CD4-positive, alpha-beta T cell (primary cell): ENCODE results near the gene AGAP1. TPM values are rescaled to one million over a fixed set of nuclear protein-coding genes. Genes with fewer than 3 reads are reported as not detected.

ENCODE experiments used
- ATAC-seq: fragments of 200-7000 bp; cut with Tn5 transposase; one replicate; pipeline ENCODE4 v1.10.0; 2022; ENCODE audit warnings: mild to moderate bottlenecking; ENCODE audit not compliant: poor library complexity
- CTCF ChIA-PET: fragments of 350-600 bp; sonication (Branson Sonifier 250); formaldehyde crosslinking; loops from one replicate; lab custom pipeline; 2021; ENCODE audit warnings: antibody characterized with exemption, inconsistent platforms; lab: Charles Lee
- POLR2A ChIA-PET: fragments of 350-600 bp; sonication (Branson Sonifier 250); formaldehyde crosslinking; loops from one replicate; lab custom pipeline; 2021; ENCODE audit warnings: antibody characterized with exemption, inconsistent platforms; lab: Charles Lee
- DNase-seq, 14 experiments: peaks; one replicate each; pipeline ENCODE4 v3.0.0-alpha.2; 2013 to 2020; ENCODE audit warnings: mixed read lengths in 2 of 14
- H3K27ac ChIP-seq, 2 donors: one replicate each; pipeline versions ENCODE4 v1.5.1 to v1.7.0; 2013; ENCODE audit warnings: low read length in 2 of 2, low read depth in 1 of 2, mild to moderate bottlenecking in 1 of 2
- H3K27me3 ChIP-seq, 2 experiments: 1 replicate in 1 of 2; 2 replicates in 1 of 2; pipeline versions ENCODE4 v1.6.1 to v1.7.0; 2013; ENCODE audit warnings: low read length in 2 of 2, control low read depth in 1 of 2, mild to moderate bottlenecking in 1 of 2, moderate library complexity in 1 of 2; ENCODE audit not compliant: insufficient read depth in 2 of 2, control insufficient read depth in 1 of 2
- H3K36me3 ChIP-seq: one replicate; pipeline ENCODE4 v1.6.1; 2013; ENCODE audit warnings: low read length, control low read depth; ENCODE audit not compliant: insufficient read depth
- H3K4me1 ChIP-seq: one replicate; pipeline ENCODE4 v1.6.1; 2013; ENCODE audit warnings: low read length, control low read depth; ENCODE audit not compliant: insufficient read depth
- H3K4me3 ChIP-seq: one replicate; pipeline ENCODE4 v1.5.1; 2013; ENCODE audit warnings: mild to moderate bottlenecking, low read length, moderate library complexity
- H3K9me3 ChIP-seq, 2 experiments: 1 replicate in 1 of 2; 2 replicates in 1 of 2; pipeline versions ENCODE4 v1.6.1 to v1.7.0; 2013; ENCODE audit warnings: low read length in 2 of 2, mild to moderate bottlenecking in 2 of 2, control low read depth in 1 of 2, moderate library complexity in 1 of 2; ENCODE audit not compliant: control insufficient read depth in 1 of 2, insufficient read depth in 1 of 2
- H3K27ac Mint-ChIP-seq: one replicate; pipeline ENCODE4 v1.8.0; 2020; ENCODE audit warnings: mixed read lengths
- H3K27me3 Mint-ChIP-seq: one replicate; pipeline ENCODE4 v1.8.0; 2021; ENCODE audit warnings: mixed read lengths
- H3K36me3 Mint-ChIP-seq: one replicate; pipeline ENCODE4 v1.8.0; 2021; ENCODE audit warnings: low read depth, mixed read lengths
- H3K4me1 Mint-ChIP-seq: one replicate; pipeline ENCODE4 v1.8.0; 2021; ENCODE audit warnings: low read depth, mixed read lengths
- H3K4me3 Mint-ChIP-seq: one replicate; pipeline ENCODE4 v1.8.0; 2020; ENCODE audit warnings: mild to moderate bottlenecking, mixed read lengths
- H3K9me3 Mint-ChIP-seq: one replicate; pipeline ENCODE4 v1.8.0; 2020; ENCODE audit warnings: mixed read lengths
- intact Hi-C, 2 experiments: fragments of 100-400 bp; cut with DNase I in 1 of 2; cut with micrococcal nuclease in 1 of 2; formaldehyde crosslinking; loops; one replicate each; pipeline versions ENCODE4 v1.15.1 to v1.9.0; 2023 to 2025; cut with DNase I, micrococcal nuclease
- total RNA-seq, 174 experiments: library from RNA in 2 of 174; stranded (reverse) in 2 of 174; gene quantifications; one replicate each; pipeline ENCODE4 v1.2.3 and lab custom pipeline; 2021 to 2026
- TF ChIP-seq, protein P1 (sequence below): fragments of 200-600 bp; IDR thresholded peaks from one replicate; pipeline ENCODE4 v1.8.0; 2022; ENCODE audit warnings: antibody characterized with exemption, mild to moderate bottlenecking

The AGAP1 gene
- total RNA-seq, 2 experiments from 2014 or later: 2.6 to 3.1 TPM

DNA sequence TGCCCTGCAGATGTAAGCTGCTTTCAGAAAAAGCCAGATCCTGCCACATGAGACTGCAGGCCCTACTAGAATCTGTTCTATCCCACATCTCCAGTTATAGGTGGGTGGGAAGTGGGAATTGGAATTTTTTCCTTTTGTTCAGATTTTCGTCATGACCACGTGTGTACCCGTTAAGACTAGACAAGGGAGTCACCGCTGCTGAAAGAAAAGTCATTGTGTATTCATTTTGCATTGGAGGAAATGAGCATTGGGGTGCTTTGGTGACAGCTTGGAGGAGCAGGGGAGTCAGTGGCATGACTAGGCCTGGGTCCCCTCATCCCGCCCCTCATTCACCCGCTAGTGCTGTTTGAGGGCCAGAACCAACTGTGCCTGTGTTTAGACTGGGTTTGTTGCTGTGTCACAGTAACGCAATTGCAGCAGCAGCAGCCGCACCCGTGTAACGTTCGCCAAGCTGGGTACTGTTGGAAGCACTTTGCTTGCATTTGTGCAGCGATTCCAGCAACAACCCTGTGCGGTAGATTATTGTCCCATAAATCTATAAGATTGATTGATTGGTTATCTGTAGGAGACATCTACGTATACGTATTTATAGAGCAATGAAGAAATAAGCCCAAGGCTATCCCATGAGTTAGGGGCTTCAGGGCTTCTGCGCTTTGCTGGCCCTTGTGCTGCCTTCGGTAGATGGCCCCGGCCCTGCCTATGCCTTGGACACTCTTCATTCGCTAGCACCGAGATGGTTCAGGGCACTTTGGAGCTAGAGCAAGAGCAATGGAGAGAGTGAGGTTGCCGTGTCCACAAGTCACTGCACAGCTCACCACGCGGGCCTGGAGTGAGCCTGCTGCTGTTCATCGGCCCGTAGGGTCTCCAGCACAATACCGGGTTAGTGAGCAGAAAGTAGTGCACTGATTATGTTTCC, 194.9 kb downstream of the AGAP1 start:
- H3K36me3 ChIP-seq: no peaks in the 10 kb centered on the region
- Mint-ChIP-seq H3K36me3 (no peaks in the 10 kb centered on the region), H3K9me3 (no peaks in the 10 kb centered on the region), H3K4me3 (no peak overlapping the region), H3K27me3 (peaks cover 10% of the 10 kb centered on the region), H3K27ac (no peak overlapping the region), H3K4me1 (no peaks in the 10 kb centered on the region)
- ChIA-PET CTCF (no interaction called here), POLR2A (no interaction called here)
- TF ChIP-seq, protein P1, sequence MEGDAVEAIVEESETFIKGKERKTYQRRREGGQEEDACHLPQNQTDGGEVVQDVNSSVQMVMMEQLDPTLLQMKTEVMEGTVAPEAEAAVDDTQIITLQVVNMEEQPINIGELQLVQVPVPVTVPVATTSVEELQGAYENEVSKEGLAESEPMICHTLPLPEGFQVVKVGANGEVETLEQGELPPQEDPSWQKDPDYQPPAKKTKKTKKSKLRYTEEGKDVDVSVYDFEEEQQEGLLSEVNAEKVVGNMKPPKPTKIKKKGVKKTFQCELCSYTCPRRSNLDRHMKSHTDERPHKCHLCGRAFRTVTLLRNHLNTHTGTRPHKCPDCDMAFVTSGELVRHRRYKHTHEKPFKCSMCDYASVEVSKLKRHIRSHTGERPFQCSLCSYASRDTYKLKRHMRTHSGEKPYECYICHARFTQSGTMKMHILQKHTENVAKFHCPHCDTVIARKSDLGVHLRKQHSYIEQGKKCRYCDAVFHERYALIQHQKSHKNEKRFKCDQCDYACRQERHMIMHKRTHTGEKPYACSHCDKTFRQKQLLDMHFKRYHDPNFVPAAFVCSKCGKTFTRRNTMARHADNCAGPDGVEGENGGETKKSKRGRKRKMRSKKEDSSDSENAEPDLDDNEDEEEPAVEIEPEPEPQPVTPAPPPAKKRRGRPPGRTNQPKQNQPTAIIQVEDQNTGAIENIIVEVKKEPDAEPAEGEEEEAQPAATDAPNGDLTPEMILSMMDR: no peak
- intact Hi-C loops: no loop called here
- DNase-seq (no peak), ATAC-seq (no peak)
- peaks cover 0 to 6% of the 10 kb centered on the region in 2 experiments for H3K9me3 ChIP-seq
- no peak overlapping the region for H3K27ac ChIP-seq
- H3K4me3 ChIP-seq: no peak overlapping the region
- H3K27me3 ChIP-seq: no peaks in the 10 kb centered on the region
- H3K4me1 ChIP-seq: peaks cover 6% of the 10 kb centered on the region

DNA sequence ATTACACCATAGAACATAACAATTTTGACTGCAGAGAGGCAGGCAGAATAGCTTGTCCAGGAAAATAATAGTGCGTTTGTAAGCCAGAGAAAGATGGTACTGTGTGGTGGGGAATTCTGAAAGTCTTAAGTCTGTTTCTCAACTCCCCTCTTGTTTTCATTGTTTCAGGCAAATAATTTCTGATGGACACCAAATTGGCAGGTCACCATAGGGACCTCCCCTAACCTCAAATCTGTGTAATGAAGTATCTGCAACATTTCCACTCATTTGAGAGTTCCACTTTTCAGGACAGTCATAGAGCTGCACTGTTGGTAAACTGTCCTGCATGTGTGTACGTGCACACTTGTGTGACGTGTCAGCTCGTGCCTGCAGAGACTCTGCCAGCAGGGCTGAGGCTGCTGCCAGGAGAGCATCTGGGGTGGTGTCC, 195.6 kb downstream of the AGAP1 start:
- Mint-ChIP-seq H3K27ac (no peak overlapping the region), H3K27me3 (peaks cover 10% of the 10 kb centered on the region), H3K36me3 (no peaks in the 10 kb centered on the region), H3K9me3 (no peaks in the 10 kb centered on the region), H3K4me3 (no peak overlapping the region), H3K4me1 (no peaks in the 10 kb centered on the region)
- ATAC-seq (no peak), DNase-seq (no peak)
- no peak overlapping the region for H3K27ac ChIP-seq
- intact Hi-C loops: no loop called here
- H3K9me3 ChIP-seq: peaks cover 0 to 6% of the 10 kb centered on the region in 2 experiments
- no peak overlapping the region for H3K4me3 ChIP-seq
- POLR2A ChIA-PET: no interaction called here
- CTCF ChIA-PET: no interaction called here
- no peaks in the 10 kb centered on the region for H3K36me3 ChIP-seq
- H3K4me1 ChIP-seq: peaks cover 6% of the 10 kb centered on the region
- TF ChIP-seq, protein P1: no peak
- H3K27me3 ChIP-seq: no peaks in the 10 kb centered on the region

DNA sequence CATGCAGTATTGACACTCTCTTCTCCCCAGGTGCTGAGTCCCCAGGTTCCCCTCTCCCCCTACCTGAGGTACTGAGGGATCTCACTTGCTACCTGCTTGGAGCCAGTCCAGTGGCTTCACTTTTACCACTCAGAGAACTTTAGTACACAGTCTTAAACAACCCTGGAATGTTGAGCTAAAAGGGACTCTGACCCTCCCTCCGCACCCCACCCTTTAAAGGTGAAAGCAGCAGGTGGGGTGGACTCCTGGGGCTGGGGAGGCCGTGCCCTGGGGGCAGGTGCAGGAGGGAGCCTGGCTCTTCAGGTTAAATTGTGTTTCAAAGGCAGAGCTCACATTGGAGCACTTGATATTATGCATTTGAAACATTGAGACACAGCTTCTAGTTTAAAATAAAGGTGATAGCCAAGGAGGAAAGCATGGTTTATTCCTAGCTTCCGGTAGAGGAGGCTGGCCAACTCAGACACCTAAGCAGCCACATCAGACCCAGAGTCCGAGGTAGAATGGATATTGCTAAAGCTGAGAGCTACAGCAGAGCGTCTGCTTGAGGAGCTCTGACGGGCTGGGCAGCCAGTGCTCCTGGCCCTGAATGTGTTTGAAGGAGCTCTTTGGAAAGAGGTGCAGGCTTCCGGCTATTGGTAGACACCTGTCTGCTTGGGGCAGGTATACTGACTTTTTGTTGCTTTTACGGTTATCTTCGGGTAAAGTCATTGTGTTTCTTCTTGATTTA, 196.4 kb downstream of the AGAP1 start:
- intact Hi-C loops: no loop called here
- Histone ChIP-seq H3K36me3 (no peaks in the 10 kb centered on the region), H3K27ac (no peak overlapping the region), H3K27me3 (no peaks in the 10 kb centered on the region), H3K9me3 (peaks cover 0 to 6% of the 10 kb centered on the region in 2 experiments), H3K4me3 (no peak overlapping the region), H3K4me1 (peaks cover 2% of the 10 kb centered on the region)
- TF ChIP-seq, protein P1: no peak
- H3K27me3 Mint-ChIP-seq: peaks cover 10% of the 10 kb centered on the region
- ATAC-seq: no peak
- no peak for DNase-seq
- no peaks in the 10 kb centered on the region for H3K9me3 Mint-ChIP-seq
- ChIA-PET POLR2A (no interaction called here), CTCF (no interaction called here)
- H3K36me3 Mint-ChIP-seq: no peaks in the 10 kb centered on the region
- no peak overlapping the region for H3K4me3 Mint-ChIP-seq
- H3K4me1 Mint-ChIP-seq: no peaks in the 10 kb centered on the region
- no peak overlapping the region for H3K27ac Mint-ChIP-seq
